HG02610 (cell line): Measurements from ENCODE around the gene TBC1D14.

Experiments used
- ATAC-seq: cut with Tn5 transposase; IDR thresholded peaks from one replicate; pipeline ENCODE4 v1.9.1; 2021; ENCODE audit warnings: mild to moderate bottlenecking, moderate library complexity; ENCODE audit not compliant: unreplicated experiment

Gene TBC1D14

DNA sequence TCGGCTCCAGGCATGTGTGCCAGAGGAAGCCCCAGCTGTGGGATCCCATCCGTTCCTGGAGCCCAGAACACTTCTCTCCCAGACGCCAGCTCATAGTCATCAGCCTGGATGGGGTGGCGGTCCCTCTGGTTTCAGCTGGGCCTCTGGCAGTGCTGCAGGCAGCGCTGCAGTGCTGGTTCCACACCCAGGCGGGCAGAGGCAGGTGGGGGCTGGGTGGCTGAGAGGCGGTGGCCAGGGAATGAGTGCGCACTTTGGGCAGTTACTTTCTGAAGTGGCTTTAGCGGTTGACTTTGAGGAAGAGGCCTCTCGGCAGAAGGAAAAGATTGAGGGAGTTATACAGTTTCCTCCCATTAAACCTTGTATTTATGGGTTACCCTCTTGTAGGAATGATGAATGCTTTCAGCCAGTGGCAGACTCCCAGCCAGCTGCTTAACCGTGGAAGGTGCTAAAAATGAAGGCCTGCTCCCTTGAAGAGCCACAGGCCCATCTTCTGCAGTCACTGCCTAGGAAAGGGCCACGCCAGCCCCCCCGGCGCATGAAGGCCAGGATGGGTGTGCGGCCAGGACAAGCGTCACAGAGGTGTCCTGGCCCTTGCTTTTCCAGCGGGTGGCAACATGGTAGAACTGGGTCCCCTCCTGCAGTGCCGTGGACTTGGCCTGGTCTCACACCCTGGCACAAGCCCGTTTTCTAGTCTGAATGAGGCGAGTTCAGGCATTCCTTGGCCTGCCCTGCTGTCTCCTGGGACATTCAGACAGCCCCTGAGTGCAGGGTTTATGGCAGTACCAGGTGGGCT is 143.5 kb downstream of the TBC1D14 start:
- no peak for ATAC-seq

DNA sequence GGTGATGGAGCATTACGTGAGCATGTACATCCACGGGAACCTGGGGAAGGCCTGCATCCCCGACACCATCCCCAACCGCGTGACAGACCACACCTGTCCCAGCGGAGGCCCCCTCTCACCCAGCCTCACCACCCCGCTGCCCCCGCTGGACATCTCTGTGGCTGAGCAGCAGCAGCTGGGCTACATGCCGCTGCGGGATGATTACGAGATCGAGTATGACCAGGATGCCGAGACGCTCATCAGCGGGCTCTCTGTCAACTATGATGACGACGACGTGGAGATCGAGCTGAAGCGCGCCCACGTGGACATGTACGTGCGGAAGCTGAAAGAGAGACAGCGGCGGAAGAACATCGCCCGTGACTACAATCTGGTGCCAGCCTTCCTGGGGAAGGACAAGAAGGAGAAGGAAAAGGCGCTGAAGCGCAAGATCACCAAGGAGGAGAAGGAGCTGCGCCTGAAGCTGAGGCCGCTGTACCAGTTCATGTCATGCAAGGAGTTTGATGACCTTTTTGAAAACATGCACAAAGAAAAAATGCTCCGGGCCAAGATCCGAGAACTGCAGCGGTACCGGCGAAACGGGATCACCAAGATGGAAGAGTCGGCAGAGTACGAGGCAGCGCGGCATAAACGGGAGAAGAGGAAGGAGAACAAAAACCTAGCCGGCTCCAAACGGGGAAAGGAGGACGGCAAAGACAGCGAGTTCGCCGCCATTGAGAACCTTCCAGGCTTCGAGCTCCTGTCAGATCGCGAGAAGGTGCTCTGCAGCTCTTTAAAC is 144.7 kb downstream of the TBC1D14 start:
- no peak for ATAC-seq

DNA sequence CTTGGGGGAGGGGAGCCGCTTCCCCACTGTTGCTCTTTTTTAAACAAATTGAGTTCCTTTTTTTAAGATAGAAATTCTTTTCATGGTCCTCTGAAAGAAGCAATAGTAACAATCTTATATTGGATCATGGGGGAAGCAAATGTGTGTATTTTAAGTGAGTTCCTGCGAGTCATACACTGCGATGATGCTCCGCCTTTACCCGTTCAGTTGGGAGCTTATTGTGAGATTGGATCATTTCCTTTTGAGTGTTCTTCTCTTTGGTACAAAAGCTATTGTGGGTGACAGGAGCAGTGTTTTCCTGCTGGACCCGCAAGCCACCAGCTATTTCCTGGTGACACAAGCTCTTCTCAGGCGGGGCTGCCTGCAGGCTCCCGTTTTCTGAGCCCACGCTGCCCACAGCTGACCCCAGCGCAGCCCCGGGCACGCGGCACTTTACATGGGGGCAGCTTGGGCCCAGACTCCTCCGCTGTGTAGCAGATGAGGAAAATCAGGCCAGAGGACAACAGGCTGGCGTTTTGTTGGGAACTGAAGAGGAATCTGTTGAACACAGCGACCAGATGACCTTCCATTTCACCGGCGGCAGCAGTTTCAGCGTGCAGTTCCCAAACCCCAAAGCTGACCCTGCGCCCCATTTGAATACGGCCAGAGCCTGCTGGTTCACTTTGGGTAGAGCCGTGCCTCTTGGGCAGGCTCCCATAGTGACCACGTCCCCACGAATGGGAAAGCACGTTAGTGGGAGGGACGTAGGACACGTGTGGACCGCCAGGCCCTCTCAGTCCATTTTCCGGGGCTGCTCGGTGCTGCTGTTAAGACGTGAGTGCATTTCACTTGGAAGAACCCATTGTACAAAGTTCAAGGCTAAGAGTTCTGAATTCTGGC is 145.7 kb downstream of the TBC1D14 start:
- ATAC-seq: no peak

DNA sequence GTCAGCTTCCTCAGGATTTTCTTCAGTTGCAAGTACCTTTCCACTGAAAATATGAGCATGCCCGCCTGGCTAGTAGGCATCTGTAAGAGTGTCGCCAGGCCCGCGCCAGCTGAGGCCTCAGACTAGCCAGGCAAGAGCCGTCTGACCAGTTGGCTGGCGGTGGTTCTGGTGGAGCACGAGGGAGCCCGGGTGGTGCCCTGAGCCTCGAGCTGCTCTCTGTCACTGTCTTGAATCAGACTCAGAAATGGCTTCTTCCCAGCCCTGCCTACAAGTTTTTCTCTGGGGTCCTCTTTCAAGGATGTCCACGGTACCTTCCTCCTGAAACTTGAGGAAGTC is 146.3 kb downstream of the TBC1D14 start:
- no peak for ATAC-seq

- no peak for ATAC-seq
Measured at GRCh38 chr4:7058792-7059191, 149.2 kb downstream of the TBC1D14 start.

- no peak for ATAC-seq
Measured at GRCh38 chr4:7059662-7060061, 150.0 kb downstream of the TBC1D14 start.

DNA sequence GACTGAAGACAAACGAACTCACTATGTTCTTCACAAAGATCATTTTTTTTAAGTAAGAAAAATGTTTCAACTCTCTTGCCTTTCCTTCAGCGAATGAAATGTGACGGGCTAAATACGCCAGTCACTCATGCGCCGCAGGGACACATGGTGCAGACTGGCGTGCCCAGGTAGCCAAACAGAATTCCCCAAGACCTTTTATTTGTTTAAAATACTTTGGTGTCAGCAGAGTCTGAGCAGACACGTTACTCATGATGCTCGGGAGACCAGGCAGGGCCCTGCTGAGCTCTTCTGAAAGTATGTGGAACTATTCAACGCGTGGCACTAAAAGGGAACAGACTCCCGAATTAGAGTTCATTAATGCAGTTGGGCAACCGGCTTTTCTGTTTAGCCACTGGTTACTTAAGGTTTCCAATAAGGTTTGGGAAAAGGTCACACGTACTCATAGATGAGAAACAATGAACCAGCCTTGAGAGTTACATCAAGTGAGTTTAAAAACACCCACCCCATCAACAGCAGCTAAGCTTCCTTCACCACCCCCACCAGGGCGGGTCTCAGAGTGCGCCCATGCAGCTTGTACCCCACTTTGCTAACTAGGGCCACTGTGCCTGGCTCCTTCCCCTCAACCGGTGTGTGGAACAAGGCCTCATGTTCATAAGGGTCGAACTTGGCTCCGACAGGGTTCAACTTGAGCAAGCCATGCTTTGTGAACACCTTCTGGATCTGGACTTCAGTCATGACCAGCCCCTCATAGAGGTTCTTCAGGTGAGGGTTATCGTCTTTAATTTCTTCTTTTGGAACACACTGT is 150.9 kb downstream of the TBC1D14 start:
- no peak for ATAC-seq

GRCh38 chr4:7061815-7062214 is 152.2 kb downstream of the TBC1D14 start:
- ATAC-seq: no peak

DNA sequence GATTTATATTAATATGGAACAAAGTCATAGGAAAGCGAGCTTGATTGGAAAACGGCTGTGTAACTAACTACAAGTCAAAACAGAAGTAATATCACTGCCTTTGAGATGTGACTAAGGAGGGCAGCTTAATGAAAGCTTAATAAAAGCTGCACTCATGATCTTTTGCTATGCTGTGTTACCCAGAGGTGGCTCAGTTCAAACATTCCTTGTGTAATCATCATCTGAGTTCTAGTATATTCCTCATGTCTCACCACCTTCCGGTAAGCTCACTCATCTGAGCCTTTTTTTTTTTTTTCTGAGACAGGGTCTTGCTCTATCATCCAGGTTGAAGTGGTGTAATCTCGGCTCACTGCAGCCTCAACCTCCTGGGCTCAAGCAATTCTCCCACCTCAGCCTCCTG is 153.2 kb downstream of the TBC1D14 start:
- no peak for ATAC-seq

- ATAC-seq: no peak
Measured at GRCh38 chr4:7063362-7063761, 153.7 kb downstream of the TBC1D14 start.

GRCh38 chr4:7066006-7066405 is 156.4 kb downstream of the TBC1D14 start:
- ATAC-seq: no peak

GRCh38 chr4:7066493-7066892 is 156.9 kb downstream of the TBC1D14 start:
- ATAC-seq: no peak

DNA sequence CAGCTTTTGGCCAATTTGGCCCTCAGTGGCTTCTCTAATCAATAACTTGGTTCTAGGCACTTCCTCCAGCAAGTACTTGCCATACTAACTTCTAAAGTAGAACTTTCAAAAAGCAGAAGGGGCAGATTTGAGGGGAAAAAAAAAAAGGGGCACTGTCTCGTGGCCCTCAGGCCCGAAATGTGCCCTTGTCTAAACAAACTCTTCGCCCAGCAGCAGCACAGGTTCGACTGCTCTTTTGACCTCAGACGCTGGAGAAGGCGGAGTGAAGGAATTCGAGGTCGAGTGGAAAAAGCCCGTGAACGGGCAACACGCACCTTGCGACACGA is 157.5 kb downstream of the TBC1D14 start:
- ATAC-seq: no peak

- peak; percentile 90 for ATAC-seq
Measured at GRCh38 chr4:7067452-7068278, 158.0 kb downstream of the TBC1D14 start, which contains the start of gene GRPEL1. TSS of gene GRPEL1 (minus strand) at chr4:7068064. CDS start at chr4:7068032, 32 bp downstream.

- peak; percentile 18 for ATAC-seq
Measured at GRCh38 chr4:7068279-7068842, 158.7 kb downstream of the TBC1D14 start.

GRCh38 chr4:7068883-7069282 is 159.3 kb downstream of the TBC1D14 start:
- ATAC-seq: no peak

GRCh38 chr4:7070729-7071511 is 161.3 kb downstream of the TBC1D14 start:
- no peak for ATAC-seq

DNA sequence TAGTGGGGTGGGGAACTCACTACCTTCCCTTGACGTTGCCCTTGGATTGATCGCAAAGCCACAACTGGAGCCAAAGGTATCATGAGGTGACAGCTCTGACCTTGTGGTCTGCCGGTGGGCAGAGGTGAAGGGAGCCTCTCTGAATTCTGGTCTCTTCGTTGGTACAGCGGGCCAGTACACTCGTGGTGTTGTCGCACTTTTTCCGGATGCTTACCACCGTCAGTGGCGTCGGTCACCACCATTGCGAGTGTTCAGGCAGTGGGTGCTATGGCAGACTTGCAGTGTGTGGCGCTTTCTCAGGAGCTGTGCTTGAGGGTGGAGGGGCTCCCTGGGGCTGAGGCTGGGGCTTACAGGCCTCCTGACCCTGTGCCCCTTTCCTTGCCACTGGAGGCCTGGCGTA is 163.4 kb downstream of the TBC1D14 start:
- no peak for ATAC-seq
